Ovary (tissue), 3 donors: ENCODE data around the gene EHBP1.

Experiments used
- POLR2A ChIP-seq: fragments of 450-650 bp; IDR thresholded peaks from one replicate; pipeline ENCODE4 v1.6.1; 2017; ENCODE audit warnings: antibody characterized with exemption, mild to moderate bottlenecking, moderate library complexity
- TF ChIP-seq, protein P1 (sequence below), 3 donors: fragments of 450-650 bp in 2 of 3; fragments of 200-600 bp in 1 of 3; IDR thresholded peaks; one replicate each; pipeline versions ENCODE4 v1.5.1 to v1.8.0; 2016 to 2022; ENCODE audit warnings: antibody characterized with exemption in 3 of 3, mild to moderate bottlenecking in 1 of 3
- donor health status: DM: no; HTN: no; CAD: no.

DNA sequence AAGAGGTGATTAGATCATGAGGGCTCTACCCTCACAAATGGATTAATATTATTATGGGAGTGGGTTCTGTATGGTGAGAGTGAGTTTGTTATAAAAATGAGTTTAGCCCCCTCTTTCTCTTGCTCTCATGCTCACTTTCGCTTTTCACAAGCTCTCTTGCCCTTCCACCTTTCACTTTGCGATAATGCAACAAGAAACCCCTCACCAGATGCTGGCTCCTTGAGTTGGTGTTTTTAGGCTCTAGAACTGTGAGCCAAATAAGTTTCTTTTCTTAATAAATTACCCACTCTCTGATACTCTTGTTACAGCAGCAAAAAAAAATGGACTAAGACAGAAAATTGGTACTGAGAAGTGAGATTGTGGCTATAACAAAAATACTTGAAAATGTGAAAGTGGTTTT lies 106.5 kb downstream of the EHBP1 start:
- TF ChIP-seq, protein P1, sequence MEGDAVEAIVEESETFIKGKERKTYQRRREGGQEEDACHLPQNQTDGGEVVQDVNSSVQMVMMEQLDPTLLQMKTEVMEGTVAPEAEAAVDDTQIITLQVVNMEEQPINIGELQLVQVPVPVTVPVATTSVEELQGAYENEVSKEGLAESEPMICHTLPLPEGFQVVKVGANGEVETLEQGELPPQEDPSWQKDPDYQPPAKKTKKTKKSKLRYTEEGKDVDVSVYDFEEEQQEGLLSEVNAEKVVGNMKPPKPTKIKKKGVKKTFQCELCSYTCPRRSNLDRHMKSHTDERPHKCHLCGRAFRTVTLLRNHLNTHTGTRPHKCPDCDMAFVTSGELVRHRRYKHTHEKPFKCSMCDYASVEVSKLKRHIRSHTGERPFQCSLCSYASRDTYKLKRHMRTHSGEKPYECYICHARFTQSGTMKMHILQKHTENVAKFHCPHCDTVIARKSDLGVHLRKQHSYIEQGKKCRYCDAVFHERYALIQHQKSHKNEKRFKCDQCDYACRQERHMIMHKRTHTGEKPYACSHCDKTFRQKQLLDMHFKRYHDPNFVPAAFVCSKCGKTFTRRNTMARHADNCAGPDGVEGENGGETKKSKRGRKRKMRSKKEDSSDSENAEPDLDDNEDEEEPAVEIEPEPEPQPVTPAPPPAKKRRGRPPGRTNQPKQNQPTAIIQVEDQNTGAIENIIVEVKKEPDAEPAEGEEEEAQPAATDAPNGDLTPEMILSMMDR (IDR thresholded peaks at IDR 0.05): no peak
- TF ChIP-seq POLR2A: no peak
